IMR-90 (cell line): Measurements from ENCODE around the gene RAI1. TPM values are rescaled to one million over a fixed set of nuclear protein-coding genes. Genes with fewer than 3 reads are reported as not detected.

Experiments used
- ATAC-seq: fragments of 200-7000 bp; cut with Tn5 transposase; 2 replicates; pipeline ENCODE4 v1.9.1; 2020; ENCODE audit warnings: low read depth, mild to moderate bottlenecking, moderate library complexity
- BruUV-seq: library from RNA; stranded (reverse); fragments of 400-500 nt; replicated peaks from 2 replicates; lab custom pipeline; 2021; lab: Mats Ljungman, UMichigan
- CTCF ChIA-PET: fragments of 300-600 bp; formaldehyde crosslinking; extraction: SDS; loops from one replicate; lab custom pipeline; 2021; ENCODE audit warnings: antibody characterized with exemption; lab: Yijun Ruan, JAX
- POLR2A ChIA-PET: fragments of 300-600 bp; sonication (Branson Sonifier 250); formaldehyde crosslinking; loops from one replicate; lab custom pipeline; 2022; ENCODE audit warnings: antibody characterized with exemption; ENCODE audit not compliant: unreplicated experiment; lab: Charles Lee
- DNase-seq: peaks from one replicate; pipeline ENCODE4 v3.0.0; 2013
- H2AFZ ChIP-seq: replicated peaks from 2 replicates; pipeline ENCODE3; 2013; ENCODE audit warnings: low read length, mild to moderate bottlenecking; ENCODE audit not compliant: poor library complexity
- H2AK5ac ChIP-seq: 2 replicates; pipeline ENCODE4 v1.6.1; 2013; ENCODE audit warnings: low read depth, low read length, inconsistent platforms
- H2AK9ac ChIP-seq: replicated peaks from 2 replicates; pipeline ENCODE3; 2013; ENCODE audit warnings: mild to moderate bottlenecking, low read depth, low read length, moderate library complexity; ENCODE audit not compliant: poor library complexity
- H2BK120ac ChIP-seq: 2 replicates; pipeline ENCODE4 v1.6.1; 2013; ENCODE audit warnings: low read depth, low read length, inconsistent platforms
- H2BK15ac ChIP-seq: 3 replicates; pipeline ENCODE4 v1.6.1; 2013; ENCODE audit warnings: low read depth, low read length, inconsistent platforms
- H2BK20ac ChIP-seq: 2 replicates; pipeline ENCODE4 v1.6.1; 2013; ENCODE audit warnings: low read depth, mild to moderate bottlenecking, inconsistent platforms, low read length, moderate library complexity
- H2BK5ac ChIP-seq: 2 replicates; pipeline ENCODE4 v1.6.1; 2013; ENCODE audit warnings: mild to moderate bottlenecking, low read depth, low read length, inconsistent platforms; ENCODE audit not compliant: poor library complexity, severe bottlenecking
- H3K14ac ChIP-seq: replicated peaks from 2 replicates; pipeline ENCODE4 v1.6.1; 2013; ENCODE audit warnings: low read depth, low read length, inconsistent platforms
- H3K18ac ChIP-seq: 2 replicates; pipeline ENCODE4 v1.6.1; 2013; ENCODE audit warnings: low read depth, low read length, control low read depth
- H3K23ac ChIP-seq: 2 replicates; pipeline ENCODE4 v1.6.1; 2013; ENCODE audit warnings: low read depth, low read length, inconsistent platforms
- H3K27ac ChIP-seq: 2 replicates; pipeline ENCODE4 v1.5.1; 2013; ENCODE audit warnings: mild to moderate bottlenecking, control low read depth, low read length; ENCODE audit not compliant: insufficient read depth
- H3K27me3 ChIP-seq: 2 replicates; pipeline ENCODE4 v1.6.1; 2013; ENCODE audit warnings: low read length; ENCODE audit not compliant: control insufficient read depth, insufficient read depth
- H3K36me3 ChIP-seq: 2 replicates; pipeline ENCODE4 v1.6.1; 2013; ENCODE audit warnings: low read length, mixed read lengths; ENCODE audit not compliant: control insufficient read depth, insufficient read depth
- H3K4ac ChIP-seq: 2 replicates; pipeline ENCODE4 v1.6.1; 2013; ENCODE audit warnings: low read depth, low read length, inconsistent platforms
- H3K4me1 ChIP-seq: 2 replicates; pipeline ENCODE4 v1.6.1; 2013; ENCODE audit warnings: low read length, mixed read lengths; ENCODE audit not compliant: control insufficient read depth, insufficient read depth
- H3K4me2 ChIP-seq: 2 replicates; pipeline ENCODE4 v1.6.1; 2013; ENCODE audit warnings: low read depth, mild to moderate bottlenecking, control low read depth, low read length, moderate library complexity
- H3K4me3 ChIP-seq: 2 replicates; pipeline ENCODE4 v1.5.1; 2013; ENCODE audit warnings: low read depth, mild to moderate bottlenecking, control low read depth, low read length, moderate library complexity; ENCODE audit not compliant: insufficient read depth
- H3K56ac ChIP-seq: 2 replicates; pipeline ENCODE4 v1.6.1; 2013; ENCODE audit warnings: low read length, inconsistent platforms; ENCODE audit not compliant: insufficient read depth; ENCODE audit errors: extremely low read depth
- H3K79me1 ChIP-seq, 2 experiments: 2 replicates each; pipeline ENCODE4 v1.6.1; 2013; ENCODE audit warnings: low read length in 2 of 2, inconsistent platforms in 1 of 2, low read depth in 1 of 2
- H3K9ac ChIP-seq: 2 replicates; pipeline ENCODE4 v1.6.1; 2013; ENCODE audit warnings: low read depth, low read length, control low read depth
- H3K9me1 ChIP-seq: 2 replicates; pipeline ENCODE4 v1.6.1; 2013; ENCODE audit warnings: low read length, inconsistent platforms; ENCODE audit not compliant: insufficient read depth
- H3K9me3 ChIP-seq: 2 replicates; pipeline ENCODE4 v1.6.1; 2013; ENCODE audit warnings: low read length; ENCODE audit not compliant: control insufficient read depth, insufficient read depth
- H4K20me1 ChIP-seq: 2 replicates; pipeline ENCODE4 v1.6.1; 2013; ENCODE audit warnings: low read length, inconsistent platforms; ENCODE audit not compliant: insufficient read depth
- H4K5ac ChIP-seq: 2 replicates; pipeline ENCODE4 v1.6.1; 2013; ENCODE audit warnings: mild to moderate bottlenecking, low read depth, low read length, control low read depth
- H4K8ac ChIP-seq, 2 experiments: 2 replicates each; pipeline ENCODE4 v1.6.1; 2013; ENCODE audit warnings: low read depth in 2 of 2, low read length in 2 of 2, control low read depth in 1 of 2, inconsistent platforms in 1 of 2
- H4K91ac ChIP-seq: 2 replicates; pipeline ENCODE4 v1.6.1; 2013; ENCODE audit warnings: low read depth, low read length, inconsistent platforms; ENCODE audit not compliant: insufficient read depth
- CEBPB ChIP-seq: IDR thresholded peaks from 2 replicates; pipeline ENCODE4 v1.6.1; 2012; ENCODE audit warnings: low read depth, low read length, improper control_type of control experiment
- CHD1 ChIP-seq: IDR thresholded peaks from 2 replicates; pipeline ENCODE4 v1.6.1; 2012; ENCODE audit warnings: low read depth, low read length, improper control_type of control experiment
- MAFK ChIP-seq: IDR thresholded peaks from 2 replicates; pipeline ENCODE4 v1.6.1; 2012; ENCODE audit warnings: low read depth, low read length, improper control_type of control experiment
- NFE2L2 ChIP-seq: fragments of 150-350 bp; IDR thresholded peaks from 2 replicates; pipeline ENCODE4 v1.6.1; 2016; ENCODE audit warnings: low read depth, mild to moderate bottlenecking, low read length
- RCOR1 ChIP-seq: IDR thresholded peaks from 2 replicates; pipeline ENCODE4 v1.6.1; 2012; ENCODE audit warnings: mild to moderate bottlenecking, low read length, improper control_type of control experiment; ENCODE audit not compliant: insufficient replicate concordance
- RFX5 ChIP-seq: IDR thresholded peaks from 2 replicates; pipeline ENCODE4 v1.8.0; 2012; ENCODE audit warnings: low read depth, mild to moderate bottlenecking, low read length, moderate library complexity
- SMC3 ChIP-seq: fragments of 150-350 bp; IDR thresholded peaks from 2 replicates; pipeline ENCODE4 v1.6.1; 2016; ENCODE audit warnings: low read depth, mild to moderate bottlenecking, antibody characterized with exemption, low read length, moderate library complexity
- WGBS, 2 experiments: methylation state at CpG; one replicate each; pipeline versions ENCODE4 v1.1.5 to v1.1.7; 2013; ENCODE audit warnings: missing lambda C conversion rate in 2 of 2; ENCODE audit not compliant: insufficient read length in 1 of 2; ENCODE audit errors: extremely low coverage in 2 of 2; 5-methylcytosine and 5-hydroxymethylcytosine counted together
- dilution Hi-C: fragments of 300-500 bp; cut with HindIII; formaldehyde crosslinking; loops from one replicate; pipeline ENCODE4 v1.14.3; 2018; ENCODE audit warnings: low sequenced_read_pairs; ENCODE audit not compliant: unreplicated experiment
- in situ Hi-C: fragments of 300-500 bp; cut with MboI; formaldehyde crosslinking; loops from 3 replicates; pipeline ENCODE4 v1.14.3; 2019; ENCODE audit warnings: low sequenced_read_pairs, inconsistent platforms, mixed read lengths
- intact Hi-C: fragments of 100-400 bp; cut with micrococcal nuclease; formaldehyde crosslinking; loops from 2 replicates; pipeline ENCODE4 v1.10.0; 2022
- polyA plus RNA-seq, 3 experiments: library from polyadenylated mRNA; depleted of rRNA; stranded (reverse); fragments of >200 nt; gene quantifications; 2 replicates each; pipeline ENCODE4 v1.2.3, GENCODE V29; 2012; ENCODE audit warnings: low replicate concordance in 1 of 3
- total RNA-seq: library from RNA; depleted of rRNA; stranded (reverse); fragments of >200 nt; gene quantifications from 2 replicates; pipeline ENCODE4 v1.2.3, GENCODE V29; 2012
- TF ChIP-seq, protein P1 (sequence below): conservative IDR thresholded peaks from 2 replicates; pipeline ENCODE4 v1.5.1; 2012; ENCODE audit warnings: mild to moderate bottlenecking, low read depth, low read length, improper control_type of control experiment

The RAI1 gene
- total and polyA plus RNA-seq, 2 of the 4 experiments (the other 2 are of a cell fraction): 1.8 to 10.5 TPM

DNA sequence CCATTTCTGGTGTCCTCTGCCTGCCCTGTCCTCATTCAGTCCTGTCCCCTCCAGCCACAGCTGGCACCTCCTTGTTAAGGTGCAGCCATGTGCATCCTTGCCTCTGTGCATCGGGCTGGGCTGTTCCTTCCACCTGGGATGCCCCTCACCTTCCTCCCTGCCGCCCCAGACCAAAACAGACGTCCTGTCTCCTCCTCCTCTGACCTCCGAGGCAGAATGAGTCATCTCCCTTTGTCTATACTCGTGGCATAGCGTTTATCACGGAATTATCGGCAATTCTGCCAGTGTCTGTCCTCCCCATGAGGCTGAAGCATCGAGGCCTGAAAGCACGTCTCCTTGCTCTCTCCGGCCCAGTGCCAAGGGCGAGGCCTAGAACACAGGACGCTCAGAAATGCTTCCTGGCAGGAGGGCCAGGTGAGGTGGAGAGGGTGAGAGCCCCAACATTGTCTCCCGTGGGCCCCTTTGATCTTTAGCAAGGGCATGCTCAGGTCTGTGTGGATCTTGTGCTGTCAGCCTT lies 4.6 kb downstream of the RAI1 start (continued):
- TF ChIP-seq RFX5: no peak

DNA sequence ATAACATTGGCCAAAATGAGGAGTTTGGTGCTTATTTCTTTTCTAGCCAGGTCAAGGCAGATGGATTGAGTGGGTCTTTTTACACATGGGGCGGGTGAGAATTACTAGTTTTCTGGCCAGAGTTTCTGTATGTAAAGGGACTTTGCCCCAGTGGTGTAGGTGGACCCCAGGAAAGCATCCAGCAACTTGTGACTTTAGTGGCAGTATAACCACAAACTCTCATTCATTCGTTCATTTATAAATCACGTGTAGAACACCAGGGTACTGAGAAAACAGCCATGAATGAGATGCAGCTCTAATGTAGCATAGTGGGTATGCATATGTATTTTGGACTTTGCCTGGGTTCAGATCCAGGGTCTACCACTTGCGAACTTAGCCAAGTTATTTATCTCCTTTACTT lies 8.1 kb downstream of the RAI1 start:
- intact Hi-C loops (loop anchor here (10.0 kb wide), 1 partner anchor 95 kb away; no protein-coding TSS in a partner anchor), in situ Hi-C loops (loop anchor here (10.0 kb wide), 1 partner anchor 345 kb away; the partner anchor contains the start of genes ATPAF2 and GID4), dilution Hi-C loops (no loop called here)
- ChIA-PET POLR2A (no interaction called here), CTCF (no interaction called here)
- no peak overlapping the region for H4K8ac ChIP-seq
- peaks cover 92% of the 10 kb centered on the region for H4K20me1 ChIP-seq
- no peak overlapping the region for H2BK5ac ChIP-seq
- H3K36me3 ChIP-seq: no peaks in the 10 kb centered on the region
- no peak overlapping the region for H2BK15ac ChIP-seq
- no peak overlapping the region for H3K14ac ChIP-seq
- no peak overlapping the region for H3K9ac ChIP-seq
- TF ChIP-seq SMC3 (no peak), RCOR1 (no peak), CEBPB (no peak), CHD1 (no peak), NFE2L2 (no peak), MAFK (no peak)
- TF ChIP-seq, protein P1, sequence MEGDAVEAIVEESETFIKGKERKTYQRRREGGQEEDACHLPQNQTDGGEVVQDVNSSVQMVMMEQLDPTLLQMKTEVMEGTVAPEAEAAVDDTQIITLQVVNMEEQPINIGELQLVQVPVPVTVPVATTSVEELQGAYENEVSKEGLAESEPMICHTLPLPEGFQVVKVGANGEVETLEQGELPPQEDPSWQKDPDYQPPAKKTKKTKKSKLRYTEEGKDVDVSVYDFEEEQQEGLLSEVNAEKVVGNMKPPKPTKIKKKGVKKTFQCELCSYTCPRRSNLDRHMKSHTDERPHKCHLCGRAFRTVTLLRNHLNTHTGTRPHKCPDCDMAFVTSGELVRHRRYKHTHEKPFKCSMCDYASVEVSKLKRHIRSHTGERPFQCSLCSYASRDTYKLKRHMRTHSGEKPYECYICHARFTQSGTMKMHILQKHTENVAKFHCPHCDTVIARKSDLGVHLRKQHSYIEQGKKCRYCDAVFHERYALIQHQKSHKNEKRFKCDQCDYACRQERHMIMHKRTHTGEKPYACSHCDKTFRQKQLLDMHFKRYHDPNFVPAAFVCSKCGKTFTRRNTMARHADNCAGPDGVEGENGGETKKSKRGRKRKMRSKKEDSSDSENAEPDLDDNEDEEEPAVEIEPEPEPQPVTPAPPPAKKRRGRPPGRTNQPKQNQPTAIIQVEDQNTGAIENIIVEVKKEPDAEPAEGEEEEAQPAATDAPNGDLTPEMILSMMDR: no peak
- H3K4me2 ChIP-seq: no peak overlapping the region
- H3K23ac ChIP-seq: no peak overlapping the region
- no CpG with 5 or more reads among the region's 4 CpGs for WGBS, 2 experiments
- H3K79me1 ChIP-seq: peaks cover 5 to 92% of the 10 kb centered on the region in 2 experiments; a peak in 3 of 4 replicates
- H2BK20ac ChIP-seq: no peak overlapping the region
- no peaks in the 10 kb centered on the region for H3K9me3 ChIP-seq
- peaks cover 44% of the 10 kb centered on the region for H3K9me1 ChIP-seq
- ATAC-seq: no peak
- no peak overlapping the region for H2AK9ac ChIP-seq
- BruUV-seq: no TSS peak
- H3K56ac ChIP-seq: no peak overlapping the region
- H2AK5ac ChIP-seq: no peak overlapping the region
- H3K4me1 ChIP-seq: peaks cover 56% of the 10 kb centered on the region
- no peak overlapping the region for H4K5ac ChIP-seq
- no peak overlapping the region for H3K18ac ChIP-seq
- no peak for DNase-seq
- no peak overlapping the region for H3K4ac ChIP-seq
- no peak overlapping the region for H3K4me3 ChIP-seq
- H2AFZ ChIP-seq: no peak overlapping the region
- no peak overlapping the region for H2BK120ac ChIP-seq
- no peak overlapping the region for H4K91ac ChIP-seq
- no peaks in the 10 kb centered on the region for H3K27me3 ChIP-seq
- no peak overlapping the region for H3K27ac ChIP-seq
